Measurements from ENCODE around the gene NAGS. TPM values are rescaled to one million over a fixed set of nuclear protein-coding genes. Genes with fewer than 3 reads are reported as not detected.
A peak's percentile ranks its signal among the peaks of the same experiment; 100 is the strongest.

The NAGS gene
- total RNA-seq, 3 donors from 2014 or later = 0.16 to 5.2 (median 4.7) TPM

DNA sequence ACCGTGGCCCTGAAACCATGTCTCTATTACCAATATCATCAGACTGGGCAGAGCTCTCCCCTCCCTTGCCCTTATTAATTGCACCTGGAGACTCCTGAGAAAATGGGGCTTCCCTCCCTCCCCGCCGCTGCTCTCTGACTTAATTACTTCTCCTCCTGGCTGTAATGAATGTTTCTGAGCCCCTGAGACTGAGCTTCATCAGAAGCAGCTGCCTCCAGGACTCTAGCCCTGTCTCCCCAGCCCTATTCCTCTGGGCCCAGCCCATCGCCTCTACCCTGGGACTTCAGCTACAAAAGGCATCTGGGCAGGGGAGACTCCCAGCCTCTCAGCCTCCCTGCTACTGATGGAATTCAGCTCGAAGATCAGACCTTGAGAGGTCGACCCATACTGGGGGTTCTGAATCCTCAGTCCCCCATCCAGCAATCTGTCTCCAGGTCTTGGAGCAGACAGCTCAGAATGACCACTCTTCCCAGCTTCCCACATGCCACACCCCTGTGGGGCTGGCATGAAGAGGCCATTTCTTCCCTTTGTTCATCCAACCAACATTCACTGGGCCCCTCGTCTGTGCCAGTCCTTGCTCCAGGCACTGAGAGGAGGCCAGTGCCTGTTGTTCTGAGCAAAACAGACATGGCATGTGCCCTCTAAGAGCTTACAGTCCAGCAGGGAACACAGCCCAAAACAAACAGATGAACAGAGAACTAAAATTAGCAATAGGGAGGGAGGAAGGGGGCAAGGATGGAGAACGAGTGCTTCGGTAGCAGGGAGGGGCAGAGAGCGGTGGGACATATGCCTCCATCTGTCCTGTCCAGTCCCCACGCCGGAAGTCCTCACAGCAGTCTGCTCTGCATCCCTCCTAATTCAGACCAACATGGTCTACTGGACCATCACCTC lies 17.0 kb upstream of the NAGS start:
- intact Hi-C loops (cut with DNase I; ENCODE audit: low total_unique reads) = no loop called here
- H3K27me3 ChIP-seq = peaks cover 0 to 23% of the 10 kb centered on the region in 2 donors
- no peak for DNase-seq (ENCODE audit: low spot score in 2 of 2)

GRCh38 chr17:43988301-43988700 lies 16.1 kb upstream of the NAGS start:
- DNase-seq (ENCODE audit: low spot score in 2 of 2) = no peak
- no peak for TF ChIP-seq POLR2AphosphoS5 (IDR thresholded peaks at IDR 0.05)
- TF ChIP-seq CTCF (IDR thresholded peaks at IDR 0.05) = no peak
- no peak for TF ChIP-seq POLR2A (IDR thresholded peaks at IDR 0.05)
- Histone ChIP-seq H3K36me3 (no peaks in the 10 kb centered on the region), H3K27me3 (peaks cover 0 to 14% of the 10 kb centered on the region in 2 donors), H3K27ac (no peak overlapping the region), H3K9me3 (no peaks in the 10 kb centered on the region), H3K4me1 (no peaks in the 10 kb centered on the region), H3K4me3 (no peak overlapping the region)
- intact Hi-C loops (cut with DNase I; ENCODE audit: low total_unique reads) = no loop called here

More for the DNA sequence above, 17.0 kb upstream of the NAGS start:
- Histone ChIP-seq H3K9me3 (no peaks in the 10 kb centered on the region), H3K4me1 (no peaks in the 10 kb centered on the region), H3K4me3 (no peak overlapping the region), H3K36me3 (no peaks in the 10 kb centered on the region), H3K27ac (no peak overlapping the region)
- TF ChIP-seq POLR2A (IDR thresholded peaks at IDR 0.05) (no peak), POLR2AphosphoS5 (IDR thresholded peaks at IDR 0.05) (no peak), CTCF (IDR thresholded peaks at IDR 0.05) (no peak)

GRCh38 chr17:43992641-43993040 lies 11.8 kb upstream of the NAGS start:
- no peak for DNase-seq (ENCODE audit: low spot score in 2 of 2)
- Histone ChIP-seq H3K36me3 (no peaks in the 10 kb centered on the region), H3K27me3 (peaks cover 0 to 17% of the 10 kb centered on the region in 2 donors), H3K27ac (no peak overlapping the region), H3K4me1 (no peaks in the 10 kb centered on the region), H3K9me3 (no peaks in the 10 kb centered on the region), H3K4me3 (no peak overlapping the region)
- intact Hi-C loops (cut with DNase I; ENCODE audit: low total_unique reads) = no loop called here
- TF ChIP-seq POLR2A (IDR thresholded peaks at IDR 0.05) = no peak
- TF ChIP-seq POLR2AphosphoS5 (IDR thresholded peaks at IDR 0.05) = no peak
- TF ChIP-seq CTCF (IDR thresholded peaks at IDR 0.05) = no peak

DNA sequence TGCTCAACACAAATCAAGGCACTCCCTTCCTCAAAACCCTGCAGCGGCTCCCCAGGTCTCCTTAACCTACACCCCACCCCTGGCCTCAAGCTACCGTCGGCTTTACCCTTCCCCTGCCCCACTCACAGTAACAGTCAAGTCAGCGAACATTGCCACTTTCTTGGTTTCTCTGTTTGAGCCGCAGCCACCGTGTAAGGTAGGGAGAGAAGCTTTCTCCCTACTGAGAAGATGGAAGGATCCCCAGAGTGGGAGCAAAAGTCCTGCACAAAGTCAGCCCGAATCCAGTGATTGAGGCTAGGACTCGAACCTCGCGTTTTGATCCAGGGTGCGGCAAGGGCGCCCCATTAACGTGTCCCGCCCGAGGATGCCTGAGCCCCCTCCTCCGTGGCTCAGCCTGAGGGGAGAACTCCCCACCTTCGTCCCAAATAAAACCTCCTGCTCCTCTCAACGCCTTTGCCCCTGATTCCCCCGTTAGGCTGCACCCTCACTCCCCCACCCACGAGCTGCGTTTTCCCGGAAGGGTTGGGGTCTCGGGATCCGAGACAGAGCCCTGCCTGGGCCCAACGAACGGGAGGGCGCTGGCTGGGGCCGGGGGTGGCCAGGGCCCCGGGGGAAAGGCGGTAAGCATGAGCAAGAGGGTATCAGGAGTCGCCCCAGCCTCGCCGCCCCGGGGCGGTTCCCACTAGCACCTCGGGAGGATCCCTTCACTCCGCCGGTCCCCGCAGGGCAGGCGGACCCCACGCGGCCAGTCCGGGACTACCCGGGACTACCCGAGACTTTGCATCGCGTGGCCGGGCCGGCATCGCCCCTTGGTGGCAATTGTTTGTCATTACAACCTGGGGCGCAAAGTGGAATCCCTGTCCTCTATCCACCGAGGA lies 9.9 kb upstream of the NAGS start:
- Histone ChIP-seq H3K27me3 (peaks cover 0 to 17% of the 10 kb centered on the region in 2 donors), H3K27ac (no peak overlapping the region), H3K4me1 (no peaks in the 10 kb centered on the region), H3K4me3 (peak overlapping the region; percentile 3 to 65 (median 43)), H3K9me3 (no peaks in the 10 kb centered on the region), H3K36me3 (no peaks in the 10 kb centered on the region)
- DNase-seq (ENCODE audit: low spot score in 2 of 2) = peak; percentile 30 to 78
- intact Hi-C loops (cut with DNase I; ENCODE audit: low total_unique reads) = no loop called here
- TF ChIP-seq POLR2AphosphoS5 (IDR thresholded peaks at IDR 0.05) = no peak
- peak; percentile 62 to 90 (median 88) for TF ChIP-seq CTCF (IDR thresholded peaks at IDR 0.05)
- no peak for TF ChIP-seq POLR2A (IDR thresholded peaks at IDR 0.05)

All from breast epithelium (tissue), 4 donors.